Spinal cord (tissue), 10 donors: ENCODE data around the gene IMPA2. TPM values are rescaled to one million over a fixed set of nuclear protein-coding genes. Genes with fewer than 3 reads are reported as not detected.
"Not testable (repeated sequence)": the region's sequence is repeated elsewhere in the genome, so short reads cannot be mapped to it uniquely, and the experiment has no call there.

Source experiments
- DNase-seq, 6 donors: peaks; one replicate each; pipeline versions ENCODE4 v3.0.0 to v3.0.0-alpha.2; 2013 to 2015; ENCODE audit warnings: low spot score in 6 of 6, low read depth in 4 of 6
- H3K27ac ChIP-seq: one replicate; pipeline ENCODE4 v1.5.1; 2013; ENCODE audit warnings: low read depth, low read length, control low read depth
- H3K27me3 ChIP-seq: one replicate; pipeline ENCODE4 v1.6.1; 2013; ENCODE audit warnings: low read length; ENCODE audit not compliant: control insufficient read depth, insufficient read depth
- H3K36me3 ChIP-seq: one replicate; pipeline ENCODE4 v1.6.1; 2013; ENCODE audit warnings: low read length; ENCODE audit not compliant: control insufficient read depth, insufficient read depth
- H3K4me1 ChIP-seq: one replicate; pipeline ENCODE4 v1.6.1; 2013; ENCODE audit warnings: low read length; ENCODE audit not compliant: control insufficient read depth, insufficient read depth
- H3K4me3 ChIP-seq: one replicate; pipeline ENCODE4 v1.5.1; 2013; ENCODE audit warnings: low read depth, low read length, control low read depth
- H3K9me3 ChIP-seq: one replicate; pipeline ENCODE4 v1.6.1; 2013; ENCODE audit warnings: low read length; ENCODE audit not compliant: control insufficient read depth, insufficient read depth
- WGBS: methylation state at CpG from one replicate; pipeline ENCODE4 v1.1.5; 2013; ENCODE audit warnings: missing lambda C conversion rate; ENCODE audit not compliant: insufficient coverage; 5-methylcytosine and 5-hydroxymethylcytosine counted together
- polyA plus RNA-seq, 2 donors: library from polyadenylated mRNA; unstranded; fragments of 120-200 nt; gene quantifications; one replicate each; pipeline ENCODE4 v1.2.1, GENCODE V29; 2013; ENCODE audit not compliant: insufficient read length in 2 of 2
- total RNA-seq, 2 donors: library from RNA; depleted of rRNA in 1 of 2; stranded (reverse); fragments of 120-200 nt in 1 of 2; fragments of >200 nt in 1 of 2; gene quantifications; one replicate each; pipeline versions ENCODE4 v1.2.3 to v1.2.4, GENCODE V29; 2013 to 2014
- donor health status: healthy.

Gene IMPA2
- total and polyA plus RNA-seq, 4 donors, result 7.3 to 19.6 (median 9.7) TPM

GRCh38 chr18:12038639-12039539, 57.6 kb downstream of the IMPA2 start:
- under 1% methylated on average over 71 of the region's 74 CpGs for WGBS

GRCh38 chr18:12039540-12039930, 58.2 kb downstream of the IMPA2 start:
- not testable (repeated sequence) for DNase-seq, H3K27ac ChIP-seq, H3K9me3 ChIP-seq, H3K4me3 ChIP-seq, H3K36me3 ChIP-seq, H3K27me3 ChIP-seq
- WGBS, result 83% methylated on average over 5 of the region's 6 CpGs
- H3K4me1 ChIP-seq, result peaks cover 12% of the 10 kb centered on the region

More at GRCh38 chr18:12038639-12039539, 57.6 kb downstream of the IMPA2 start:
- DNase-seq, result peak; percentile 48 to 90 (median 61)
- no peak overlapping the region for H3K27ac ChIP-seq
- H3K4me1 ChIP-seq, result peaks cover 12% of the 10 kb centered on the region
- H3K9me3 ChIP-seq, result no peaks in the 10 kb centered on the region
- no peaks in the 10 kb centered on the region for H3K36me3 ChIP-seq
- peak overlapping the region; percentile 48 for H3K4me3 ChIP-seq
- peaks cover 3% of the 10 kb centered on the region for H3K27me3 ChIP-seq

- H3K9me3 ChIP-seq, result no peaks in the 10 kb centered on the region
- no peaks in the 10 kb centered on the region for H3K36me3 ChIP-seq
- H3K4me1 ChIP-seq, result peaks cover 12% of the 10 kb centered on the region
- peaks cover 3% of the 10 kb centered on the region for H3K27me3 ChIP-seq
- WGBS, result 74% methylated on average over 3 of the region's 5 CpGs
- no peak overlapping the region for H3K4me3 ChIP-seq
- DNase-seq, result no peak
- H3K27ac ChIP-seq, result no peak overlapping the region
Observed at GRCh38 chr18:12041561-12041960, 60.3 kb downstream of the IMPA2 start.

GRCh38 chr18:12043811-12044210, 62.5 kb downstream of the IMPA2 start:
- DNase-seq, result no peak
- Histone ChIP-seq H3K4me1 (peaks cover 4% of the 10 kb centered on the region), H3K27ac (no peak overlapping the region), H3K4me3 (no peak overlapping the region), H3K27me3 (no peaks in the 10 kb centered on the region), H3K36me3 (no peaks in the 10 kb centered on the region), H3K9me3 (no peaks in the 10 kb centered on the region)
- WGBS, result 65% methylated on average over 7 of the region's 7 CpGs

- DNase-seq, result no peak
- 93% methylated on average over 2 of the region's 5 CpGs for WGBS
Observed at GRCh38 chr18:12044591-12044990, 63.3 kb downstream of the IMPA2 start.

GRCh38 chr18:12046046-12046750, 64.9 kb downstream of the IMPA2 start:
- Histone ChIP-seq H3K9me3 (no peaks in the 10 kb centered on the region), H3K27me3 (no peaks in the 10 kb centered on the region), H3K36me3 (no peaks in the 10 kb centered on the region), H3K27ac (no peak overlapping the region), H3K4me3 (no peak overlapping the region), H3K4me1 (no peaks in the 10 kb centered on the region)
- WGBS, result 82% methylated on average over 15 of the region's 15 CpGs
- DNase-seq, result no peak

More at GRCh38 chr18:12044591-12044990, 63.3 kb downstream of the IMPA2 start:
- Histone ChIP-seq H3K36me3 (no peaks in the 10 kb centered on the region), H3K27ac (no peak overlapping the region), H3K4me3 (no peak overlapping the region), H3K4me1 (no peaks in the 10 kb centered on the region), H3K9me3 (no peaks in the 10 kb centered on the region), H3K27me3 (no peaks in the 10 kb centered on the region)

DNA sequence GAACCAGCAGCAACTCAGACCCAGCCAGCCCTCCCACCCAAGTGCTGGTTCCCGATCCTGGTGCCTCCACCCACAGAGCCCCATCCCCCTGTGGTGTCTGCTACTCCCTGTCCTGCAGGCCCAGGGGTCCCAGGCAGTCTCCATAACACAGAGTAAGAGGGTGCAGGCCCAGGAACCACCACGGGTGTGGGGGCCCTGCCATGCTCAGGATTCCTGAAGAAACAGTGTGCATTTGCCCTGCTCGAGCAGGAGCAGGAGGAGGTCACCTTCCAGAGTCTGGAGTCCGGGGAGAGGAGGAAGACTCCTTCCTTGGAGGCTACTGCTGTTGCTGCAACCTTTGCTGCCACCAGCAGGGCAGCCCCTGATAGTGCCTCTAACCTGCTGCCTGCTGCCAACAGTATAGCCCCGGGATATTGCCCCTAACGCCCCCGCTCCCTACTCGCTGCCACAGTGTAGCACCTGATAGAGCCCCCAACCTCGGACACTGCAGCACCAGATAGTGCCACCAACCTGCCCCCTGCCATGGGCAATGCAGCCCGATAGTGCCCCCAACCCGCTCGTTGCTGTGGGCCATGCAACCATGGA, 65.5 kb downstream of the IMPA2 start:
- Histone ChIP-seq H3K4me3 (no peak overlapping the region), H3K27ac (no peak overlapping the region), H3K4me1 (no peaks in the 10 kb centered on the region), H3K9me3 (no peaks in the 10 kb centered on the region), H3K27me3 (no peaks in the 10 kb centered on the region), H3K36me3 (no peaks in the 10 kb centered on the region)
- DNase-seq, result no peak
- WGBS, result 87% methylated on average over 10 of the region's 12 CpGs

- H3K36me3 ChIP-seq, result no peaks in the 10 kb centered on the region
- H3K27me3 ChIP-seq, result no peaks in the 10 kb centered on the region
- no peak overlapping the region for H3K27ac ChIP-seq
- H3K4me3 ChIP-seq, result no peak overlapping the region
- no peaks in the 10 kb centered on the region for H3K4me1 ChIP-seq
- H3K9me3 ChIP-seq, result no peaks in the 10 kb centered on the region
- no peak for DNase-seq
- 89% methylated on average over 20 of the region's 20 CpGs for WGBS
Observed at GRCh38 chr18:12048010-12048826, 66.9 kb downstream of the IMPA2 start.

DNA sequence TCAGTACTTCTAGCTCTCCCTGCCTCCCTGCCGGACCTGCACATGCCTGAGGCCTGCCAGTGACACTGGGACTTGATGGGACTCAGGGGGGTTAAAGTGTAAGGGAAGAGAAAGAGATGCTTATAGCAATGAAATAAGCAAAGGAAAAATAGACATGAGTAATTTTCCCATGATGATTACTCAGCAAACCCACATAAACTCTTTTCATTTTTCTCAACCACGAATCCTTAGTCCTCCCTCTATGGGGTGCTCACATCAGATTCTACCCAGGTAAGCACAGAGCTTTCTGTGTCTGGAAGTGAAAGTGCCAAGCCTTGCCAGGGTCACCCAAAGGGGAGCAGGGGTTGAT, 67.5 kb downstream of the IMPA2 start:
- no peak for DNase-seq
- no peaks in the 10 kb centered on the region for H3K4me1 ChIP-seq
- no peaks in the 10 kb centered on the region for H3K36me3 ChIP-seq
- no peaks in the 10 kb centered on the region for H3K9me3 ChIP-seq
- H3K27ac ChIP-seq, result no peak overlapping the region
- no peaks in the 10 kb centered on the region for H3K27me3 ChIP-seq
- H3K4me3 ChIP-seq, result no peak overlapping the region
- WGBS, result 63% methylated on average over 2 of the region's 2 CpGs
